KMS-11 (cell line): ENCODE data around the gene KATNAL1.
"Not testable (repeated sequence)": the region's sequence is repeated elsewhere in the genome, so short reads cannot be mapped to it uniquely, and the experiment has no call there.

ENCODE experiments used
- H2AFZ ChIP-seq: fragments of 200-600 bp; sonication (generic); 2 replicates; pipeline ENCODE4 v1.6.1; 2016; ENCODE audit warnings: antibody characterized with exemption, mixed run types, low read depth
- H3K27ac ChIP-seq: fragments of 200-600 bp; sonication (generic); 2 replicates; pipeline ENCODE4 v1.6.1; 2016; ENCODE audit warnings: mild to moderate bottlenecking, mixed run types
- H3K27me3 ChIP-seq: fragments of 200-600 bp; sonication (generic); 2 replicates; pipeline ENCODE4 v1.6.1; 2017; ENCODE audit warnings: mild to moderate bottlenecking, low read depth, mixed run types, moderate library complexity; ENCODE audit not compliant: insufficient read depth
- H3K36me3 ChIP-seq: fragments of 200-600 bp; sonication (generic); 2 replicates; pipeline ENCODE4 v1.6.1; 2017; ENCODE audit warnings: mild to moderate bottlenecking, mixed run types; ENCODE audit not compliant: insufficient read depth
- H3K4me1 ChIP-seq: fragments of 200-600 bp; sonication (generic); 2 replicates; pipeline ENCODE4 v1.6.1; 2016; ENCODE audit warnings: mild to moderate bottlenecking, low read depth, mixed run types; ENCODE audit not compliant: poor library complexity, severe bottlenecking
- H3K4me2 ChIP-seq: fragments of 200-600 bp; sonication (generic); 2 replicates; pipeline ENCODE4 v1.7.0; 2016; ENCODE audit warnings: mild to moderate bottlenecking, mixed run types
- H3K4me3 ChIP-seq: fragments of 200-600 bp; sonication (generic); IDR thresholded peaks from 2 replicates; pipeline ENCODE4 v1.6.1; 2017; ENCODE audit warnings: low read depth, low read length, mixed read lengths; ENCODE audit not compliant: insufficient read depth
- H3K79me2 ChIP-seq: fragments of 200-600 bp; sonication (generic); 2 replicates; pipeline ENCODE4 v1.6.1; 2016; ENCODE audit warnings: low read depth, mixed run types; ENCODE audit not compliant: insufficient read depth
- H3K9ac ChIP-seq: fragments of 200-600 bp; sonication (generic); 2 replicates; pipeline ENCODE4 v1.6.1; 2016; ENCODE audit warnings: mild to moderate bottlenecking, mixed run types
- H4K20me1 ChIP-seq: fragments of 200-600 bp; sonication (generic); 2 replicates; pipeline ENCODE4 v1.6.1; 2016; ENCODE audit warnings: mild to moderate bottlenecking, mixed run types; ENCODE audit not compliant: insufficient read depth
- CTCF ChIP-seq: fragments of 200-600 bp; sonication (generic); conservative IDR thresholded peaks from 2 replicates; pipeline ENCODE4 v1.6.1; 2017; ENCODE audit warnings: low read depth, mild to moderate bottlenecking, antibody characterized with exemption, low read length, moderate library complexity, mixed read lengths

KATNAL1 gene

DNA sequence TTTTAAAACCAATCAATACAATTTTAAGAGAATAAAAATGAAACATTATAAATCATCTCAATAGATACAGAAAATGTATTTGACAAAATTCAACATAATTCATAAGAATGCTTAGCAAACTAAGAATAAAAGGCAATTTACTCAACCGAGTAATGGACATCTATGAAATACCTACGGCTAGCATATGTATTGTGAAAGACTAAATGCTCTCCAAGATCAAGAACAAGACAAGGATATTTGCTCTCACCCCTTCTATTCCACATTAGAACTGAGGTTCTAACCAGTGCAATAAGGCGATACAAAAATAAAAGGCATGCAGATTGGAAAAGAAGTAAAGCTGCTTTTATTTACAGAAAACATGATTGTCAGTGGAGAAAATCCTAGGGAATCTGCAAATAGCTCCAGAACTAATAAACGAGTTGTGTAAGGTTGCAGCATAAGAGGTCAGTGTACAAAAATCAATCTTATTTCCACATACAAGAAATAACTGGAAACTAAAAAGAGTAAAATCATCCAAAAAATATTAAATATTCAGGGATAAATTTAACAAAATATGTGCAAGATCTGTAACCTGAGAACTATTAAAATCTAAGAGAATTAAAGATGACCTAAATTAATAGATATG lies 16.4 kb downstream of the KATNAL1 start:
- Histone ChIP-seq H3K36me3 (no peaks in the 10 kb centered on the region), H3K4me3 (no peak overlapping the region), H3K9ac (no peak overlapping the region), H4K20me1 (no peaks in the 10 kb centered on the region), H3K27ac (no peak overlapping the region), H3K4me2 (no peak overlapping the region), H3K27me3 (no peaks in the 10 kb centered on the region), H3K4me1 (peaks cover 8% of the 10 kb centered on the region), H2AFZ (no peak overlapping the region), H3K79me2 (no peaks in the 10 kb centered on the region)
- no peak for TF ChIP-seq CTCF

- H3K4me2 ChIP-seq = no peak overlapping the region
- H2AFZ ChIP-seq = no peak overlapping the region
- H3K27me3 ChIP-seq = no peaks in the 10 kb centered on the region
- H3K27ac ChIP-seq = no peak overlapping the region
- no peak overlapping the region for H3K9ac ChIP-seq
- H4K20me1 ChIP-seq = no peaks in the 10 kb centered on the region
- no peaks in the 10 kb centered on the region for H3K36me3 ChIP-seq
- no peak overlapping the region for H3K4me3 ChIP-seq
- no peak for TF ChIP-seq CTCF
- no peaks in the 10 kb centered on the region for H3K79me2 ChIP-seq
- peaks cover 8% of the 10 kb centered on the region for H3K4me1 ChIP-seq
These were observed 17.8 kb downstream of the KATNAL1 start for GRCh38 chr13:30289533-30289932.

GRCh38 chr13:30286059-30286458 lies 21.3 kb downstream of the KATNAL1 start:
- H3K4me2 ChIP-seq = not testable (repeated sequence)

GRCh38 chr13:30276178-30276577 lies 31.2 kb downstream of the KATNAL1 start:
- no peak for TF ChIP-seq CTCF
- Histone ChIP-seq H3K27ac (no peak overlapping the region), H3K4me3 (no peak overlapping the region), H4K20me1 (no peaks in the 10 kb centered on the region), H2AFZ (no peak overlapping the region), H3K9ac (no peak overlapping the region), H3K4me2 (no peak overlapping the region), H3K36me3 (no peaks in the 10 kb centered on the region), H3K27me3 (no peaks in the 10 kb centered on the region), H3K79me2 (no peaks in the 10 kb centered on the region), H3K4me1 (peaks cover 3% of the 10 kb centered on the region)

More at GRCh38 chr13:30286059-30286458, 21.3 kb downstream of the KATNAL1 start:
- not testable (repeated sequence) for H3K27ac ChIP-seq, H4K20me1 ChIP-seq, H3K27me3 ChIP-seq, H3K36me3 ChIP-seq, H2AFZ ChIP-seq, H3K79me2 ChIP-seq, H3K9ac ChIP-seq, H3K4me1 ChIP-seq, H3K4me3 ChIP-seq

- Histone ChIP-seq H3K27me3 (no peaks in the 10 kb centered on the region), H4K20me1 (no peaks in the 10 kb centered on the region), H2AFZ (no peak overlapping the region), H3K4me3 (no peak overlapping the region), H3K36me3 (no peaks in the 10 kb centered on the region), H3K4me1 (peaks cover 3% of the 10 kb centered on the region), H3K79me2 (no peaks in the 10 kb centered on the region), H3K9ac (no peak overlapping the region), H3K27ac (no peak overlapping the region), H3K4me2 (no peak overlapping the region)
- TF ChIP-seq CTCF = no peak
These were observed 33.3 kb downstream of the KATNAL1 start for GRCh38 chr13:30274083-30274482.

DNA sequence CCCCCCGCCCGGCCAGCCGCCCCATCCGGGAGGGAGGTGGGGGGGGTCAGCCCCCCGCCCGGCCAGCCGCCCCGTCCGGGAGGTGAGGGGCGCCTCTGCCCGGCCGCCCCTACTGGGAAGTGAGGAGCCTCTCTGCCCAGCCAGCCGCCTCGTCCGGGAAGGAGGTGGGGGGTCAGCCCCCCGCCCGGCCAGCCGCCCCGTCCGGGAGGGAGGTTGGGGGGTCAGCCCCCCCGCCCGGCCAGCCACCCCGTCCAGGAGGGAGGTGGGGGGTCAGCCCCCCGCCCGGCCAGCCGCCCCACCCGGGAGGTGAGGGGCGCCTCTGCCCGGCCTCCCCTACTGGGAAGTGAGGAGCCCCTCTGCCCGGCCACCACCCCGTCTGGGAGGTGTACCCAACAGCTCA lies 37.3 kb downstream of the KATNAL1 start:
- not testable (repeated sequence) for H3K4me2 ChIP-seq, H3K27me3 ChIP-seq, H3K79me2 ChIP-seq, H4K20me1 ChIP-seq, H3K4me1 ChIP-seq, H3K9ac ChIP-seq, H3K27ac ChIP-seq, H3K36me3 ChIP-seq, H3K4me3 ChIP-seq, H2AFZ ChIP-seq
